Renal cortical epithelial cell (primary cell): Measurements from ENCODE around the gene OSBPL8. TPM values are rescaled to one million over a fixed set of nuclear protein-coding genes. Genes with fewer than 3 reads are reported as not detected.
"Not testable (repeated sequence)": the region's sequence is repeated elsewhere in the genome, so short reads cannot be mapped to it uniquely, and the experiment has no call there.

Source experiments
- DNase-seq: peaks from one replicate; pipeline ENCODE4 v3.0.0-alpha.2; 2011; ENCODE audit warnings: low read depth
- total RNA-seq: library from RNA; depleted of rRNA; stranded (reverse); fragments of >200 nt; gene quantifications from 2 replicates; pipeline ENCODE4 v1.2.3, GENCODE V29; 2014

Gene OSBPL8
- total RNA-seq, 1 donor from 2014 or later = 64.0 TPM

DNA sequence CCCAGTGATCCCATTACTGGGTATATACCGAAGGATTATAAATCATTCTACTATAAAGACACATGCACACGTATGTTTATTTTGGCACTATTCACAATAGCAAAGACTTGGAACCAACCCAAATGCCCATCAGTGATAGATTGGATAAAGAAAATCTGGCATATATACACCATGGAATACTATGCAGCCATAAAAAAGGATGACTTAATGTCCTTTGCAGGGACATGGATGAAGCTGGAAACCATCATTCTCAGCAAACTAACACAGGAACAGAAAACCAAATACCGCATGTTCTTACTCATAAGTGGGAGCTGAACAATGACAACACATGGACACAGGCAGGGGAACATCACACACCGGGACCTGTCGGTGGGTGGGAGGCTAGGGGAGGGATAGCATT lies 195.4 kb downstream of the OSBPL8 start:
- not testable (repeated sequence) for DNase-seq

DNA sequence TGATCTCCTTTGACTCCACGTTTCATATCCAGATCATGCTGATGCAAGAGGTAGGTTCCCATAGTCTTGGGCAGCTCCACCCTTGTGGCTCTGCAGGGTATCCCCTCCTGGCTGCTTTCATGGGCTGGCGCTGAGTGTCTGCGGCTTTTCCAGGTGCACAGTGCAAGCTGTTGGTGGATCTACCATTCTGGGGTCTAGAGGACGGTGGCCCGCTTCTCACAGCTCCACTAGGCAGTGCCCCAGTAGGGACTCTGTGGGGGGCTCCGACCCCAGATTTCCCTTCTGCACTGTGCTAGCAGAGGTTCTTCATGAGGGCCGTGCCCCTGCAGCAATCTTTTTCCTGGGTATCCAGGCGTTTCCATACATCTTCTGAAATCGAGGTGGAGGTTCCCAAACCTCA lies 199.3 kb downstream of the OSBPL8 start:
- no peak for DNase-seq

DNA sequence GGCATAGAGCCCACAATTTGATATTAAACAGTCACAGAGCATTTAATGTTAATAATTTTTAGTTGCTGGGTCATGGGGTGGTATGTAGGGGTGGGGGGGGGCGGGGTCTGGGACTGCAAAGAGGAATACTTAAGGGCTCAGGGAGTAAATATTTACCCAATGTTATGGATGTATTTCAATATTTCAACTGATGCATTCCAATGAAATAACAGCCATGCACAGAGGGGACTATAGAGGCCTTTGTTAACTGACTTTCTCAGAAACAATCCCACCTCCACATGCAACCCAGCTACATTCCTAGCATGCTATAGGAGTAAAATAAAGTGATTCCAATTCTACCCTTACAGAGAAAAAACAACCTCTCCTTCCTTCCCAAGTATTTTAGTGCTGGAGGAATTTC lies 203.5 kb downstream of the OSBPL8 start:
- no peak for DNase-seq

DNA sequence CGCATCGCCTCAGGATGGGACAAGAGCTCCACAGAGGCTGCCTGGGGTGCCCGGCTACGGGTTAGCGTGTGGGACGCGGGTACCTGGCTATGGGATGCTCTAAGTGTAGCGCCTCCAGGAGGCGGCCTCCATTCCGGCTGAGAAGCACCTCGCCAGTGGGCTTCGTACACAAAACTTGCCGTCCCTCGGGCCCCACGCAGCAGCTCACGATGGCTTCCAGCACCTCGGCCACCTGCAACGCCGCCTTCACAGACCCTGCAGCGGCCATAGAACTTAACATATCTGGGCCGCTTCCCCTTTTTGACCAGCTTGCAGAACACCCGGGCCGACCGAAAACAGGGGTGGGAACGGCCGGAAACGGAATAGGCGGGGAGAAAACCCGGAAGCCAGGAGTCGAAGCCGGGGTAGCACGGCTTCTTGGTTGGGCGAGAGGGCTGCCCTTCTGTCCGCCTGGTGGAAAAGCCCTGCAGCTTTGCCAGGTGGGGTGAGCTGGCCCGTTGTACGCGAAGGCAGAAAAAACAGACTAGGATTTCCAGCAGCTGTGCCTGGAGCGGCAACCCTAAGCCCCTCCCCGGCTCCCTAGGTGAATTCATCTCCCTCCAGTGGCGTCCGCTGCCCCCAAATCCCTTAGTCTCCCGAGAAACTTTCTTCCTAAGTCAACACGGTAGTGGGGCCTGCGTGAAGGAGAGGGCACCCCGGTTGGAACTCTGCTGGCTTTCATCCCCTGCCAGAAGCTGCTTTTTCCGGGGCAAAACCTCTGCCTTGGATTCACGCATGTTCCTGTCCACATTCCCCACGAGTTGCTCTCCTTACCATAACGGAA lies 211.3 kb downstream of the OSBPL8 start, which contains the start of gene BBS10:
Gene BBS10, minus strand, starts transcription at position 337 of the 823 bp plus-strand sequence. Its CDS starts 57 bp downstream, at position 280.
- DNase-seq = peak; percentile 82

DNA sequence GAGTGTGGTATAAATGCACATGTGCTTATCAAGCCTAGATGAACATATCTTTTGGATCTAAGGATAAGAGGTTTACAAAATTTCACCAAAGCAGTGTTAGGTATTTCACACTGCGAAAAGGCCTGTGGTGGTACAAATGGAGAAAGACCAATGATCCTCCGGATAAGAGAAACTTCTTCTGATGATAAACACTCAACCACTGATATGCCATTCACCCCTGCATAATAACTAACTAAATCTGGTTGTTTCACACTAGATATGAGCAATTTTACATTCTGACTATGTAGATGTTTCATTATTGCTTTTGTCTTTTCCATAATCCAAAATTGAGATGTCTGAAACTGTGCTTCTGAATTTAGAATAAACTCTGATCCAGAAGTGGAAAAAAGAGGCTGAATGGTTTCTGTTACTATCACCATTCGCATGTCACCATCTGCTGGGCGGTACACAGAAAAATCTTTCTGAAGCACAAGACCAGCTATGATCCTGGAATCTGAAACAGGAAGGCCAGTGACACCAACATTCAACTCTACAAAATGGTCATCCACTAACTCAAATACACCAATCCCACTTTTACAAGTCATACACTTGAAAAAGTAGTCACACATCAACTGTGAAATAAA lies 212.7 kb downstream of the OSBPL8 start:
- peak; percentile 70 for DNase-seq

DNA sequence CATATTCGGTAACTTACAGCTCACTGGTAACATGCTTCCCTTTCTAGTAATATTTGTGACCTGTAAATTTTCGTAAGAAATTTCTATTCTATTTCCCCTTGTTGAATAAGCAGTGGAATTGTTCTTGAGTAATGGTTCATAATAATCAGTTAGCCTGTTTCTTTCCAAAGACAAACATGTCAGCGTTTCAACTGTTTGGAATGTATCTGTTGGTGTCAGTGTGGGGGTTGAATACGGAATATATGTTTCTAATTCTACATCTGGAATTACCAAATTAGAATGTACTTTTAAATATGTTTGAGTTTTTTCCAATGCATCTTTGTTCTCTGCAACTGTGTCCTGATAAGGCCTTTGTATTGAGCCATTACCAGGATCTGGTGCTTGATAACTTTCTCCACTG lies 213.3 kb downstream of the OSBPL8 start:
- DNase-seq = no peak

DNA sequence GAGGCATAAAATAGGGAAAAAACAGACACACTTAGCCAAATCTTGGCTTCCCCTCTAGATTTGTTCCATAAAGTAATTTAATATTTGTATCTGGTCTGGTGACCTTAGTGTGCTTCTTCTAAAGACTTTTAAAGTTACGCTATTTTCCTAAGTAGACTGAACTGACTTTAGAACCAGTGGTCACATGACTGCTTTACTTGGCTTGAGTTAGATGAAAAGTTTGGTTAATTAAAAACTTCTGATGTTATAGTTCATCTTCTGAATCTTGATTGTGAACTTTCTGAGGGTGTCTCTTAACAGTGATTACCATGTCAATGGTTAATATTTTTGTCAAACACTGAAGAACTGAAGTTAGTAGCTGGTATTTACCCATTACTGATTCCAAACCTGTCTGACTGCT lies 214.0 kb downstream of the OSBPL8 start:
- no peak for DNase-seq

DNA sequence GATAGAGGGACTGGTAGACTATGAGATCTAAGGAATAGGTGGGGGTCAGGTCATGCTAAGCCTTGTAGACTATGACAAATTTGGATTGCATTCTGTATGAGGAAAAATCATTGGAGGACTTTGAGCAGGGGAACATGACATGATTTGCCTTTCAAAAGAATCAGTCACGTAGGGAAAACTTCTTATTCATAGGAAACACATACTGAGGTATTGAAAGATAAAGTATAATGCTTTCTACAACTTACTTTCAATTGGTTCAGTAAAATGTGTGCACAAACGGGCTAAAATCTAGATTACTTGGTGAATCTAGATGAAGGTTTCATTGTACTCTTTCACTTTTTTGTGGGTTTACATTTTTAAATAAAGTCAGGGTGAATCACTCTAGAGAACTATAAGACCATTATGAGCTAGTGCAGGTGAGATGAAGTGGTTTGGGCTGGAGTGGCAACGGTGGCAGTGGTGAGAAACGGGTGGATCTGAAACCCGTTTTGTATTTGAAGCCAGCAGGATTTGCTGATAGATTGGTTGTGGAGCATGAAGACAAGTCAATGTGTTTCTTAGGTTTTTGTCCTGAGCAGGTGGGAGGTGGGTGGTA lies 218.0 kb downstream of the OSBPL8 start:
- no peak for DNase-seq

DNA sequence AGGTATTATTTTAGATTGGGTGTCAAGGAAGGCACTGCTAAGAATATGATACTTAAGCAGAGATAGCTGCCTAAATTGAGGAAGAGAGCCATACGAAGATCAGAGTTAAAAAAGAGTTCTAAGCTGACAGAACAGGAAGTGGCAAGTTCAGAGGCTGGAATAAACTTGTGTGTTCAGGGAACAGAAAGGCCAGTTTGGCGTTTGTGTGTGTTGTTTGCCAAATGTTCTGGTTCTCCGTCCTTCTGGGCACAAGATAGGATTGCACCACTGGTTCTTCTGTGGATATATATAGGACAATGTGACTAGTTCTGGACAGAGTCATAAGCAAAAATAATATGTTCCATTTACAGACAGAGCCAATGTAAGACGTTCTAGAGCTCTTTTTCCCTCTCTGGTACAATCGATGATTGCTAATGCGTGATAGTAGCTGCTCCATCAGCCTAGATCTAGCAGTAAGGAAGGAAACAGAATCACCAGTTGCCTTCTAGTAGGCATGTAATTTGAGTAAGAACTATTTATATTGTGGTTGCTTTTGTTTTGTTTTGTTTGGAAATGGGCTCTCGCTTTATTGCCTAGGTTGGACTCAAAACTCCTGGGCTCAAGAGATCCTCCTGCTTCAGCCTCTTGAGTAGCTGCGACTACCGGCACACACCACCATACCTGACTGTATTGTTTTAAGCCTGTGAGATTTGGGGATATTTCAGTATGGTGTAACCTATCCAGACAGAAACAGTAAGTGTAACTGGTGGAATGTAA lies 218.7 kb downstream of the OSBPL8 start:
- no peak for DNase-seq

DNA sequence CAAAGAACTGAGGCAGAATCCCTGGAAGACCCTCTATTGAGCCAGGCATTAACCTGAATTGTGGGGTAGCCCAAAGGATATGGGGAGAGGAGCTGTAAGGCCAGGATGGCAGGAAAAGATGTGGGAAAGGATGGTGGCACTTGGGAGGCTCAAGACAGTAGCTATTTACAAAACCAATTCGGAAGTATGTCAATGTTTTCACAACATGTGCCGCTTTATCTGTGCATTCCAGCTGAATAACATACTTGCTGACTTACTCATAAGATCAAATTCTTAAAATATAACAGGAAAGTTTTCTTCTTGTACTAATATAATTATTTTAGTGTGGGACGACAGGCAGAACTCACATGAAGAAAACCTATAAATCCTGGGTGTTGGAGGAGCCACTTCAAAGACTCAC lies 222.0 kb downstream of the OSBPL8 start:
- no peak for DNase-seq

DNA sequence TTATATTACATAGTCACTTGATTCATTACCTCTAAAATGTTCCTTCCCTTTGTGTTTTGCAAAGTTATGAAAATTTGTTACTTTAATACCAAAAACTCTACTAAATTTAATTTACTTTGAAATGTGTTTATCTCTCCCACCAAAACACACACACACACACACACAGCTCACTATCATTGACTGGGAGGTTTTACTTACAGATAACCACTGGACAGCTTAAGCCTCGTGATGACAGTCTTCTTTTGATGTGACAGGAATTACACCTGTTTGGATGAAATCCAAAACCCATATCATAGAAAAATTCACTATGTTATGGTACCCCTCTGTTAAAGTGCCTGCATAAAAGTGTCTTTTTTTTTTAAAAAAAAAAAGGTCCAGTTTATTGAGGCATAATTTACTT lies 227.0 kb downstream of the OSBPL8 start:
- DNase-seq = no peak

DNA sequence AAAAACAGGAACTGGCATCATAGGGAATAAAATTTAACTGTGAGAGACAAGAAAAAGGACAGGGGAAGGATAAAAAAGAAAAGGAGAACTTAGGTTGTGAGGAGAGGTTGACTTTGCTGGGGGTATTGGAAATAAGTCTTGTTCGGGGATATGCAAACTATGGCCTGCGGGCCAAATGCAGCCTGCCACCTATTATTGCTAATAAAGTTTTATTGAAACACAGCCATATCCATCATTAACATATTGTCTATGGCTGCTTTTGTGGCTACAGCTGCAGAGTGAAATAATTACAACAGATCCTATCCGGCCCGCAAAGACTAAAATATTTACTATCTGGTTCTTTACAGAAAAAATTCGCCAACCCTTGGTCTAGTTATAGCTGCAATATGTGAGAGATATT lies 230.0 kb downstream of the OSBPL8 start:
- no peak for DNase-seq

DNA sequence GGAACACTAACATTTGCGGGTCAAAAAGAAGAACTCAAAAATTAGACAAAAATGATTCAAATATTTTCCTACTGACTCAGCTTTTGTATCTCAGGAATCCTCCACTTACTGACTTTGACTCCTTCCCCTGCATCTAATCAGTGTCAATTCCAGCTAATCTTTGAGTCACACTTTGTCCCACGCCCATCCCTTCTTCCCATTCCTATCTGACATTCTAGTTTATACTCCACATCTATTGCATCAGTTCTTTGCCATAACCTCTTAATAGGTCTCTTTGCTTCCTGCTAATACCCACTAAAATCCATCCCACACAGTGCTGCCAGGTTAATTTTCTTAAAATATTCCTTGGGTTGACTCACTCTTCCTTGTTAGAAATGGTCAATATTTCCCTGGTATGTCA lies 230.4 kb downstream of the OSBPL8 start:
- peak; percentile 77 for DNase-seq

DNA sequence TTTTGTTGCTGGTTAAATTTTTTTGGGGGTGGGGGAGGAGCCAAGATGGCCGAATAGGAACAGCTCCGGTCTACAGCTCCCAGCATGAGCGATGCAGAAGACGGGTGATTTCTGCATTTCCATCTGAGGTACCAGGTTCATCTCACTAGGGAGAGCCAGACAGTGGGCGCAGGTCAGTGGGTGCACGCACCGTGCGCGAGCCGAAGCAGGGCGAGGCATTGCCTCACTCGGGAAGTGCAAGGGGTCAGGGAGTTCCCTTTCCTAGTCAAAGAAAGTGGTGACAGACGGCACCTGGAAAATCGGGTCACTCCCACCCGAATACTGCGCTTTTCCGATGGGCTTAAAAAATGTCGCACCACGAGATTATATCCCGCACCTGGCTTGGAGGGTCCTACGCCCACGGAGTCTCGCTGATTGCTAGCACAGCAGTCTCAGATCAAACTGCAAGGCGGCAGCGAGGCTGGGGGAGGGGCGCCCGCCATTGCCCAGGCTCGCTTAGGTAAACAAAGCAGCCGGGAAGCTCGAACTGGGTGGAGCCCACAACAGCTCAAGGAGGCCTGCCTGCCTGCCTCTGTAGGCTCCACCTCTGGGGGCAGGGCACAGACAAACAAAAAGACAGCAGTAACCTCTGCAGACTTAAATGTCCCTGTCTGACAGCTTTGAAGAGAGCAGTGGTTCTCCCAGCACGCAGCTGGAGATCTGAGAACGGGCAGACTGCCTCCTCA lies 239.8 kb downstream of the OSBPL8 start:
- DNase-seq = not testable (repeated sequence)

DNA sequence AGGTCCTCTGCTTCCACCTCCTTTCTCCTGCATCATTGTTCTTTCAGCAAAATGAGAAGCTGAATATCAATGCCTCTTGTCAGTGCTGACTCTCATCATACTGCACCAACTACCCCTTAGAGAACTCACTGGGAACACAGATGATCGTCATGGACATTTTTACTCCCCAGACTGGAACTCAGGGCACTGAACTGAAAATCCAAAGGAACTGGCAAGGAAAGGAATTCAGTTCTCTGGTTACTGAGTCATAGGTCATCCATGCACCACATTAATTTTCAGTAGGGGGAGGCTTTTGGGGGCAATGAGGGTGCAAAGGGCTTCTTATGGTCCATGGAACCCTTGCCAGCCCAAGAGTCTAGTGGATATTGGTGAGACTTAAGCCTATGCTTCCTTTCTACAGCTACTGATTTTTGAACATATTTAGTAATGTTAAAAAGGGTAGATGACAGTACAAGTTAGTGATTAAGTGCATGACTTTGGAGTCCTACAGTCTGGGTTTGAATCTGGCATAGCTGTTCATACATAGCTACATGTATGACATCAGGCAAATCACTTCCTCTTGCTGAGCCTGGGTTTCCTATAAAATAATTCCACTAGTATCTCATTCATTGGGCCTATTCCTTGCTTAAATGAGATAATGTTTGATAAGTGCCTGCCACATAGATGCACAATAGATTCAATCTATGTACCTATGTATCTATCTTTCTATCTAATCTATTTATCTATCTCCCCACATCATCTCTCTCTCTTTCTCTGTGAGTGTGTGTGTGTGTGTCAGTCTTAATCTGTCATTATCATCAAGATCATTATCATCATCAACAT lies 240.6 kb downstream of the OSBPL8 start:
- peak; percentile 67 for DNase-seq

DNA sequence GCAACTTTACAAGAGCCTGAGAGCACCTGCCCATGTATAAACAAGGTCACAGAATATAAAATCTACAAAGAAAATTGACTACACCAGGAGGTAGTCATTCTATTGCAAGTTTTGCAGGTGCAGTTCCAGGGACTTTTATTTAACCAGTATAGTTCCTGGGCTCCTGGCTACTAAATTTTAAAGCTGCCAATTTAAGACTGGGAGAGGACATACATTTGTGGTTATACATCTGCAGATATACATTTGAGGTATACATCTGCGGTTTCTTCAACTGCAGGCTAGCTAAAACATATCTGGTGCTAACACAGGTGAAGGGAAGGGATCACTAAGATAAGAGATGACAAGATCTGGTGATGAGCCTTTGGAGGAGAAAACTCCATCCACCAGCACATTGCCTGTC lies 241.6 kb downstream of the OSBPL8 start:
- DNase-seq = no peak

DNA sequence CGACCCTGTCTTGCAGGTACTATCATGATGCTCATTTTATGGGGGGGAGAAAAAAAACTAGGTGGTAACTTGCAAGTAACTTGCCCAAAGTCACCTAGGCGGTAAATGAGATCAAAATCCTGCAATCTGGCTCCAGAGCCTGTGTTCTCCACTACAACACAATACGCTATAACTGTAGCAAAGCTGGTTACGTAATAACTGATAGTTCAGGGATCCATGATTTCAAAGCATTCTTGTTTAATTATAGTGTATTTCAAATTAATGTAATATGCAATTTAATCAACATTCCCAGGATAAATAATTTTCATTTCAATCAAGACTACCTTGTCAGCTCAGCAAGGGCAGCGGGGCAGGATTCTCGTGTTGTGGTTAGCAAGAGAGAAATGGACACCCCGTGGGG lies 243.1 kb downstream of the OSBPL8 start:
- no peak for DNase-seq

DNA sequence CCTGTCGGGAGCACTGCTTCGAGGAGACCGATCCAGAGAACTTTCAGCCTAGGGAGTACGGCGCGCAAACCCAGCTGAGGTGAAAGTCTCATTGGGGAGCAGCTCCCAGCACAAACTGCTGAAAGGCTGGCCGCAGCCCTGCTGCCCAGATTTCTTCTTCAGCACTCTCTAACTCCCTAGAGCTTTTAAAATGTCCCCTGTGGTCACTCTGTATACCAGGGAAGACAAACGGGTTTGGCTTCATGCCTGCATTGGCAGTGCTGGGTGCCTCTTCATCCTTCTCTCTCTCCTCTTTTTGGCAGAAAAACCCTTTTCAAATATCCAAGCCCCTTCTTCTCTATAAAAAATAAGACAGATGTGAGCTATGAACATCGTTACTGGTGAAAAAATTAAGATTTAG lies 246.3 kb downstream of the OSBPL8 start:
- DNase-seq = no peak

DNA sequence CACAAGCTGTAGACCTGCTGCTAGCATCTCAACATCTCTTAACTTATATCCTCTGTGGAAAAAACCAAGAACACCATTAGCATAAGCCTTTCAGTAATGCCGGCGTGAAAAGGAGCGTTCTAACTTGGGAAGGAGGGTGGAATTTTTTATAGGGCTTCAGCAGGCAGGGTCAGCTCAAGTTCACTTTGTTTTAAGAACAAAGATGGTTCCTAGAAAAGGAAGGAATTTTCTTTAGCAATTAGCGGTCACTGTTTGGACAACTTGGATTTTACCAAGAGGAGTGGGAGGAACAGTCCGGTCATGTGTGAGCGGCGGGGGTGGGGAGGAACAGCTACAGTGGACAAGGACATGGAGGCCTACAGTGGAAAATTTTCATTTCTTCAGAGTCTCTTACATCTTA lies 247.3 kb downstream of the OSBPL8 start:
- DNase-seq = peak; percentile 48

DNA sequence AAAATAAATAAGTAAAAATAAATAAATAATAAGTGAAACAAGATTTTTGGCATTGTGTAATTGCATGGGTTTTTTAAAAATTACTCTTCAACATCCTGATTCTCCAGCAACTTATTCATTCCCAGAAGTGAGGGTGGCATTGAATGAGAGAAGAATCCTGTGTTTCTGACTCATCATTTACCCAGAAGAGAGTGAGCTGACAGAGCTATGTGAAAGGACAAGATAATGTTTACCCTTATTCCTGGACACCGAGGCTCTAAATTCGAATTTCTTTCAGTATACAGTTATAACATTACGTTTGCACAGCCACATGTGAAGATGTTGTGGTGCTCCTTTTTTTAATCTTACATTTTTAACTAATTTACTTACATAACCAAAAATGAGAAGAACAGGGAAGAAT lies 247.8 kb downstream of the OSBPL8 start:
- DNase-seq = peak; percentile 59

DNA sequence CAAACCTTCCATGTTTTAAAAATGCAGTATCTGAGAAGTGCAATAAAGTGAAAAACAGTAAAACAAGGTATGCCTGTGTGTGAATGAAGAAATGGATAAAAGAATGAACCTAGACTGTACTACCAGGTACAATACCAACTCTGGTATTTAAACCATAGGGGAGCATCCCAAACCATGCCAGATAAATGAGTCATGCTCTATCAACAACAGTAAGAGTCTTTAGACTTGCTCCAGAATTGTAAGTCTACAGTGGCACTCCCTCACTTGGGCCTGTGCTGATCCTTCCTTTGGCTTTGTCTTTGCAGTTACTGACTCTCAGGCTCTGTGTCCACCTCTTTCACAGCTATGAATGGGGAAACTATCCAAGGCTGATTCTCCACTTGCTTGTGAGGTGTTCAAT lies 249.5 kb downstream of the OSBPL8 start:
- DNase-seq = peak; percentile 75
